ENCODE data around the gene CCSER2. TPM values are rescaled to one million over a fixed set of nuclear protein-coding genes. Genes with fewer than 3 reads are reported as not detected.
A peak's percentile ranks its signal among the peaks of the same experiment; 100 is the strongest.

The CCSER2 gene
- total and polyA plus RNA-seq, 4 donors, result 9.4 to 83.5 (median 32.5) TPM

DNA sequence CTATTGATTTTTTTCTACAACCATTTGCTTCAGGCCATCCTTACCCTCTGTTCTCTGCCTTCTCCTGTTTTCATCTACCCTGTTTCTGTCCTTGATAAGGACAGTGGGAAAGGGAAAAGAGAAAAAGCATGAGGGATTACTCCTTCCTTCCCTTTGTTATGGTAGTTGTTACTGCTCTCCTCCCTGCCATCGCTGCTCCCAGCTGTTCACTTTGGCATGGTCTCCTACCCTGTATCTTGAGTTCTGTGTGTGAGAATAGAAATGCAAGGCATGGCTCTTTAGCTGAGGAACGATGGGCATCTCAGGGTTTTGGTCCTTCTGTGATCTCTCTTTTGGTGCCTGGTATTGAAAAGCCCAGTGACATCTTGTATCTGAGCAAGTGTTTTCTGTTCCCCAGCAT lies 6.4 kb downstream of the CCSER2 start:
- ATAC-seq (ENCODE audit: insufficient read depth, low FRiP score) (no peak), DNase-seq (peak; percentile 24 to 66 (median 63))
- H3K27ac ChIP-seq (ENCODE audit: low read depth in 1 of 2, low read length in 1 of 2), result no peak overlapping the region
- no peaks in the 10 kb centered on the region for H3K36me3 ChIP-seq (ENCODE audit: control insufficient read depth in 4 of 4, insufficient read depth in 4 of 4, low read length in 4 of 4)
- WGBS, 2 donors, result 71 to 90% methylated on average over 2 of the region's 2 CpGs
- no peak overlapping the region for H3K4me3 ChIP-seq
- TF ChIP-seq, protein P1, sequence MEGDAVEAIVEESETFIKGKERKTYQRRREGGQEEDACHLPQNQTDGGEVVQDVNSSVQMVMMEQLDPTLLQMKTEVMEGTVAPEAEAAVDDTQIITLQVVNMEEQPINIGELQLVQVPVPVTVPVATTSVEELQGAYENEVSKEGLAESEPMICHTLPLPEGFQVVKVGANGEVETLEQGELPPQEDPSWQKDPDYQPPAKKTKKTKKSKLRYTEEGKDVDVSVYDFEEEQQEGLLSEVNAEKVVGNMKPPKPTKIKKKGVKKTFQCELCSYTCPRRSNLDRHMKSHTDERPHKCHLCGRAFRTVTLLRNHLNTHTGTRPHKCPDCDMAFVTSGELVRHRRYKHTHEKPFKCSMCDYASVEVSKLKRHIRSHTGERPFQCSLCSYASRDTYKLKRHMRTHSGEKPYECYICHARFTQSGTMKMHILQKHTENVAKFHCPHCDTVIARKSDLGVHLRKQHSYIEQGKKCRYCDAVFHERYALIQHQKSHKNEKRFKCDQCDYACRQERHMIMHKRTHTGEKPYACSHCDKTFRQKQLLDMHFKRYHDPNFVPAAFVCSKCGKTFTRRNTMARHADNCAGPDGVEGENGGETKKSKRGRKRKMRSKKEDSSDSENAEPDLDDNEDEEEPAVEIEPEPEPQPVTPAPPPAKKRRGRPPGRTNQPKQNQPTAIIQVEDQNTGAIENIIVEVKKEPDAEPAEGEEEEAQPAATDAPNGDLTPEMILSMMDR (IDR thresholded peaks at IDR 0.05; ENCODE audit: control extremely low read depth, extremely low read depth), result no peak
- no peaks in the 10 kb centered on the region for H3K9me3 ChIP-seq (ENCODE audit: control insufficient read depth in 4 of 4, insufficient read depth in 3 of 4, low read length in 3 of 4)
- no peak overlapping the region for H3K9ac ChIP-seq (ENCODE audit: insufficient read depth in 1 of 2, low read length in 2 of 2)
- H3K4me1 ChIP-seq (ENCODE audit: control insufficient read depth in 5 of 5, insufficient read depth in 5 of 5, low read length in 5 of 5), result peaks cover 11 to 57% (median 34%) of the 10 kb centered on the region in 5 donors
- no peaks in the 10 kb centered on the region for H3K27me3 ChIP-seq (ENCODE audit: control insufficient read depth in 3 of 3, insufficient read depth in 3 of 3, low read length in 2 of 3)

DNA sequence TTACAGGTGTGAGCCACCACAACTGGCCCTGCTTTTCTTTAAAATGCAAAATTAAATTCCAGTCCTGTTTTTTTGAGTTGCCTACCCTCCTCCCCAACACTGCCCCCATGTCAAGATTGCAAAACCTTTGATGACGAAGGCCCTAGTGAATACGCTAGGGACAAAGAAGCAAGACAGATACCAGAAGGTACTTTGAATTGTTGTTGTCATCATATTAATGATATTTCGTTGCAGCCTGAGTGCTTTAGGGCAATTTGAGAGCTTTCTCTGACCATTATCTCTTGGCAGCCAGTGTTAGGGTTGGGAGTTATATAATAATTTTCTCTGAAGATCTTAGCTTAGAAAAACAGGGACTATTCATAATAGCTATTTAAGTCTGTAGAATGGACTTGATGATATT lies 7.1 kb downstream of the CCSER2 start:
- Histone ChIP-seq H3K27me3 (ENCODE audit: control insufficient read depth in 3 of 3, insufficient read depth in 3 of 3, low read length in 2 of 3) (no peaks in the 10 kb centered on the region), H3K27ac (ENCODE audit: low read depth in 1 of 2, low read length in 1 of 2) (peak overlapping the region in 1 of 2 donors; percentile 40), H3K36me3 (ENCODE audit: control insufficient read depth in 4 of 4, insufficient read depth in 4 of 4, low read length in 4 of 4) (no peaks in the 10 kb centered on the region), H3K9ac (ENCODE audit: insufficient read depth in 1 of 2, low read length in 2 of 2) (no peak overlapping the region), H3K4me1 (ENCODE audit: control insufficient read depth in 5 of 5, insufficient read depth in 5 of 5, low read length in 5 of 5) (peaks cover 11 to 52% (median 27%) of the 10 kb centered on the region in 5 donors), H3K4me3 (no peak overlapping the region), H3K9me3 (ENCODE audit: control insufficient read depth in 4 of 4, insufficient read depth in 3 of 4, low read length in 3 of 4) (no peaks in the 10 kb centered on the region)
- WGBS, 2 donors, result 51 to 60% methylated on average over 3 of the region's 3 CpGs
- no peak for ATAC-seq (ENCODE audit: insufficient read depth, low FRiP score)
- TF ChIP-seq, protein P1 (IDR thresholded peaks at IDR 0.05; ENCODE audit: control extremely low read depth, extremely low read depth), result no peak
- peak in 2 of 3 donors; percentile 53 to 56 for DNase-seq

DNA sequence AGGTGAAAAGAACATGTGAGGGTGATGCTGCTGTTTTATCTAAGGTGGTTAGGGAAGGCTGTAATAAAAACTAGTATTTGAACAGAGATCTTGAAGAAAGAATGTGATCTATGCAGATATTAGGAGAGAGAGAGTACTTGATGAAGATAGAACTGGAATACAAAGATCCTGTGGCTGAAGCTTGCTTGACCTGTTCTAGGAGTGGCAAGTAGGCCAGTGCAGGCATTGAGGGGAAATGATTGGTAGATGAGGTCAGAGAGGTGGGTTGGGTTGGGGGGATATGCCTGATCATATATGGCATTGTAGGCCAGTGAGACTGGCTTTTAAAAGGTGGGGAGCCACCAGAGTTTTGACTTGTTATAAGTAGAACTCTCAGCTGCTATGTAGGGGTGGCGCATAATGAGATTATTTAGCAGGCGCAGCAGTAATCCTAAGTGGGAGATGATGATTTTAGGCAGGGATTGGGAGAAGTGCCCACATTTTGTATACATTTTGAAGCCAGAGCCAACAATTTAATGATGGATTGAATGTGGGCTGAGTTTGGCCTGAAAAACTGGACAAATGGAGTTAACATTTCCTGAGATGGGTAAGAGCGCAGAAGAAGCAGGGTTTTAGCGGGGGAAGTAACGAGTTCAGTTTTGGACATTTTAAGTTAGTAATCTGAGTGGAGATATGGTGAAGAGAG lies 8.2 kb downstream of the CCSER2 start:
- peak; percentile 69 to 95 (median 94) for DNase-seq
- Histone ChIP-seq H3K4me3 (no peak overlapping the region), H3K36me3 (ENCODE audit: control insufficient read depth in 4 of 4, insufficient read depth in 4 of 4, low read length in 4 of 4) (no peaks in the 10 kb centered on the region), H3K9ac (ENCODE audit: insufficient read depth in 1 of 2, low read length in 2 of 2) (no peak overlapping the region), H3K27ac (ENCODE audit: low read depth in 1 of 2, low read length in 1 of 2) (no peak overlapping the region), H3K9me3 (ENCODE audit: control insufficient read depth in 4 of 4, insufficient read depth in 3 of 4, low read length in 3 of 4) (no peaks in the 10 kb centered on the region), H3K27me3 (ENCODE audit: control insufficient read depth in 3 of 3, insufficient read depth in 3 of 3, low read length in 2 of 3) (no peaks in the 10 kb centered on the region), H3K4me1 (ENCODE audit: control insufficient read depth in 5 of 5, insufficient read depth in 5 of 5, low read length in 5 of 5) (peaks cover 9 to 52% (median 30%) of the 10 kb centered on the region in 5 donors)
- ATAC-seq (ENCODE audit: insufficient read depth, low FRiP score), result no peak
- TF ChIP-seq, protein P1 (IDR thresholded peaks at IDR 0.05; ENCODE audit: control extremely low read depth, extremely low read depth), result no peak
- WGBS, 2 donors, result 85 to 89% methylated on average over 5 of the region's 5 CpGs
